Fibroblast of skin of right biceps (primary cell): ENCODE results near the gene DHX16.

Experiments used
- DNase-seq: peaks from one replicate; pipeline ENCODE4 v3.0.0-alpha.2; 2013

Gene DHX16

DNA sequence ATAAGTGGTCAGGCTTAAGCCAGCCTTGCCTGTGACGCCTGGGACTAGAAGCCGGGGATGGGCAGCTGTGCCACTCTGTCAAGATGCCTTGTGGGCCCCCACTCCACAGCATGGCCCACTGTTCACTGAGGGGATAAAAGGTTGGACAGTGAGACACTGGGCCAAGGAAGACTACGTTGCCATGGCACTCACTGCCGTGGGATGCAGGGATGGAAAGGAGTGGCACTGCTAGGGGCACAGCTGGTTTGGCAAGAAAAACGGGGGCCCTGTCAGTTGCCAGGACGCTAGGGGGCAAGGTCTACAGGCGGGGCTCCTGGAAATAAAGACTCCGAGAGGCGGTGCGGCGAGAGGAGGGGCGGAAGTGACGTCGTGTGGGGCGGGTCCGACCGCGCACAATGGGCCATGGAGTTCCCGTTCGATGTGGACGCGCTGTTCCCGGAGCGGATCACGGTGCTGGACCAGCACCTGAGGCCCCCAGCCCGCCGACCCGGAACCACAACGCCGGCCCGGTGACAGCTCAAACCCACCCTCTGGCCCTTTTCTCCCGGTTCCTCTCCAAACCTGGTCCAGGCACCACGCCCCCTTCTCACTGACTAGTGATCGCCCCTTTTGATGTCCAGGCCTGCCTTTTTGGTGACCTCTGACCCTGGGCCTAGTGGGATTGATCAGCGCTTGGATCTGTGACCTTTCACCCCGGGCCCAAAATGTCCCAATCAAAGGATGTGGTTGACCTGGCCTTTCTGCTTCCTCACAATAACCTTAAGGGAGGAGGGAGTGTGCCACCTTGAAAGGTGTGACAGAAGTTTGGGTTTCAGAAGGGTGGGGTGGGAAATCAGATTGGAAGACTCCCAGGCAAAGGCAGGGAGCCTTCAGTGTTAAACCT is 46.1 kb downstream of the DHX16 start, which contains the start of gene ATAT1:
Gene ATAT1 (plus strand): TSS at position 391 of the 883 bp plus-strand sequence.
- peak; percentile 79 for DNase-seq

DNA sequence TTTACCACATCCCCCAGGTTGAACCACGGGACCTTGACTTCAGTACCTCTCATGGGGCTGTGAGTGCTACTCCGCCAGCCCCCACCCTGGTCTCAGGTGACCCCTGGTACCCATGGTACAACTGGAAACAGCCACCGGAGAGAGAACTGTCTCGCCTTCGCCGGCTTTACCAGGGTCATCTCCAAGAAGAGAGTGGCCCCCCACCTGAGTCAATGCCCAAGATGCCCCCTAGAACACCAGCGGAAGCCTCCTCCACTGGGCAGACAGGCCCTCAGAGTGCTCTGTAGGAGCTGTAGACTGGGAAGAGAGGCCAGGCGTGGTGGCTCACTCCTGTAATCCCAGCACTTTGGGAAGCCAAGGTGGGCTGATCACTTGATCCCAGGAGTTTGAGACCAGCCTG is 47.3 kb downstream of the DHX16 start:
- DNase-seq = no peak

DNA sequence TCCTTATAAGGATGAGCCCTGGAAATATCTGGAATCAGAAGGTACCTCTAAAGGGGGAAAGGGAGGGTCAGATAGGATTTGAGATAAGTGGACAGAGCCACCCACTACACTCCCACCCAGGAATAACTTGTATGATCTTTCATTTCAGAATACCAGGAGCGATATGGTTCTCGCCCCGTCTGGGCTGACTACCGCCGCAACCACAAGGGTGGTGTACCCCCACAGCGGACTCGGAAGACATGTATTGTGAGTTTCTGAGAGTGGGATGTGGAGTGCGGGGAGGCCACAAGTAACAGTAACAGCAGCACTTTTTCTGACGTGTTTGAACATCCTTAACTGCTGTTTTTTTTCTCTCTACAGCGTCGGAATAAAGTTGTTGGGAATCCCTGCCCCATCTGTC is 53.2 kb downstream of the DHX16 start:
- DNase-seq = no peak

DNA sequence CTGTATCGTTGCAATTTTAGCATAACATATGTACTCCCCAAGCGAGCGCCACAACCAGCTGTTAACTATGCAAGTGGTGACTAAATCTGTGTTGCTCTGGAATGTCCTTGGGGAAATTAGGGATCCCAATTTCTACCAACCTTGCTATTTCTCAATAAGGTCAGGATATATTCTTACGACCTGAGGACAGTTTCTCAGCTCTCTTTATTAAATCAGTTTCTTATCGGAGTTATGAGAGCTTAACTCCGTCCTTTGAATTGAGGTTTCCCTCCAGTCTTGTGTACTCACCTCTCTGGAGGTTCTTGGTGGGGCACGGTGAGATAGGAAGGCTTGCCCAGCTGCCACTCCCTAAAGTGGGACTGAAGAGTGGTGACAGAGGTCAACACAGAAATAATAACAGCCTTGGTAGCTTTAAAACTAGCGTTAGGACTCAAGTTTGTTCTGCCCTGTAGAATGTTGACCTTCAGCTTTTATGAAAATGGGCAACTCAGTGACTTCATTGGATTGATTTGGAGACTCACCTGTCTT is 54.5 kb downstream of the DHX16 start:
- peak; percentile 31 for DNase-seq

DNA sequence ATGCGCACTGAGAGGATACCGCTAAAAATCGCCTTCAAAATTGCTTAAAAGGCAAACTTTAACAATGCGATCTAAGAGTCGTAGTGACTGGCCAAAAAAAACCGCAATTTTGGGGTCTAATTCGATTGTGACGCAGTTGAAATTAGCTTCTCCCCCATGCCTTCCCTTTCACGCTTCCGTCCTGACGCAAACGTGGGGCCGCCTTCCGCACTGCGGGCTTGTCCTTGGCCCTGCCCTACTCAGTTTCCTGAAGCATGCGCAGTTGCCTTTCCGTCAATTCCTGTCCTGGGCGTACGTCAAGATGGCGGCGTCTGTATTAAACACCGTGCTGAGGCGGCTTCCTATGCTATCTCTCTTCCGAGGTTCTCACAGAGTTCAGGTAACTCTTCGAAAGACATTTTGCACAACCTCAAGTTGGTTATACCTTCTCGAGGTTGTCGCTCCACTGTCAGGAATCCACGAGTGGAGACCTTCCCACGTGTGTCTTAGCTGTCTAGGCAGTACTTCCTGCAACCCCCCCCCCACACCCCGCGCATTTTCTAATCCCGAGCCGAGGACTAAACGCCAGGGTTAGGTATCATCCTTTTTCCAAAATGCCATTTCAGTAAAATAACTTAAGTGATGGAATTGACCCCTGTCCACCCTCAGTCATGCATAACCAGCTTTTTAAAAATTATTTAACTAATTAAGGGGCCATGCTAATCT is 55.1 kb downstream of the DHX16 start, which contains the start of gene MRPS18B:
Gene MRPS18B (plus strand): TSS at position 276 of the 705 bp plus-strand sequence. CDS start 26 bp downstream, at position 302.
- peak; percentile 98 for DNase-seq

DNA sequence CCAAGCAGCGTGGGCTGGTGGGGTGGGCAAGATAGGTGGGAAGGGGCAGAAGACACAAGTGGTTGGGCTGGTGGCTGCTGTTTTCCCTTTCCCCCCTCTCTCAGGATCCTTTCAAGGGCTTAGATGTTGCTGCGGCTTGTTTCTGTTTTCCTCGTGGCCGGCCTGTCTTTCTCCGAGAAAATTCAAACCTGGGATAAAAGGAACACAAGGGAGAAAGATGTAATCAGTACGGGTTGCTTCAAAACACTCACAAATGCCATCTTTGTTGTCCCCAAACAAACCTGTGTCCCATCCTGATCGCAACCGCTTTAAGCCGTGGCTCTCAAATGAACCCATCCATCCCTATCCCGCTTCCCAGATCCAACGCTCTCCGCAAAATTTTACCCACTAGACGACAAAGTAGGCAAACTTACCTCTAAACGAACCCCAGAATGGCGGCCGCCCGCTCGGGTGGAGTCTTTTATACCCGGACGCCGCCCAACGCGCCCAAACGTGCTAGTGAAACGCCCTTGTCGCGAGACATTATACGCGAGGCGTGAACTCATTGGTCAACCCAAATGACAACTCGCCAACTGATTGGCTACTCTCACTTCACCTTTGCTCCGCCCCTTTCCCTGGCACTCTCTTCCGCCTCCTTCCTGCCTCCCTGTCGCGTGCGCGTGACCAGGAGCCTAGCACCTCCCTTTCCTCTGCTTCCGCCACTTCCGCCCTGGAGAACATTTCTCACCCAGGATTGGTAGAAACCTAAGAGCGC is 55.8 kb downstream of the DHX16 start, which contains the start of gene PPP1R10:
Gene PPP1R10 (minus strand): TSS at position 433 of the 754 bp plus-strand sequence. CDS start 7,299 bp downstream, outside the sequence.
- DNase-seq = peak; percentile 100

DNA sequence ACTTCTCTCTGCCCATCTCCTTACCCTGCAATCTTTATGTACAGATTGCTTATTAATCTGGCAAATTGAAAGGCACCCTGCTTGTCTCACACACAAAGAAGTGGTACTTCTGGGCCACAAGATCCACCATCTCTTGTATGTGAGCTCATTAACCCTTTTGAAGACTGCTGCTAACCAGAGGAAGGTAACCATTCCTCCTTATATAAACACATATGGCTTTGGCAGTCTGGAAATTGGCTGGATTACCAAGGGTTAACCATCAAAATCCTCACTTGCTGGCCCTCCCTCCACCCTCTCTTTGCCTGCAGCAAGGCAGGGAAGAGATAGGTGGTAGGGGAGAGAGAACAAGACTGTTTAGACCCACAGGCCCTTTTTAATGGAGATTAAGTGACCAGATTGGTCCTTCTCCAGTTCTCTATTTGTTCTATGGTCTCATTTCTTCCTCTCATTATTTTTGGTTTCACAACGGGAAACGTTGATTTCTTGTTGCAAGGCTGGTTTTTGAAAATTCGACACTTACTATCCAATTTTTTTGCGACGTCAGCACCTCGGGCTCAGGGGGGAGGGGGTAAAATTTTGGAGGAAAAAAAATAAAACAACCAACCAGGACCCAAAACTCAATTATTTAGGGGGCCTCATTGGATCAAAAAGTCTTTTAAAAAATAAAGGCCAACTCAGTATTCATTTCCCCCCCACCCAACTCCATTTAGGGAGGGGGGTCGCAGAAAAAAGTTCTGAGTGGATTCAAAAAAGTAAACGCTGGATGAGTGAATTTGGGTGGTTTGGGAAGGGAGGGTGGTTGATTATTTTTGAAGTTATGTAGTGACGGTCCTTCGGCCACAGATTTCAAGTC is 56.6 kb downstream of the DHX16 start:
- peak; percentile 26 for DNase-seq

DNA sequence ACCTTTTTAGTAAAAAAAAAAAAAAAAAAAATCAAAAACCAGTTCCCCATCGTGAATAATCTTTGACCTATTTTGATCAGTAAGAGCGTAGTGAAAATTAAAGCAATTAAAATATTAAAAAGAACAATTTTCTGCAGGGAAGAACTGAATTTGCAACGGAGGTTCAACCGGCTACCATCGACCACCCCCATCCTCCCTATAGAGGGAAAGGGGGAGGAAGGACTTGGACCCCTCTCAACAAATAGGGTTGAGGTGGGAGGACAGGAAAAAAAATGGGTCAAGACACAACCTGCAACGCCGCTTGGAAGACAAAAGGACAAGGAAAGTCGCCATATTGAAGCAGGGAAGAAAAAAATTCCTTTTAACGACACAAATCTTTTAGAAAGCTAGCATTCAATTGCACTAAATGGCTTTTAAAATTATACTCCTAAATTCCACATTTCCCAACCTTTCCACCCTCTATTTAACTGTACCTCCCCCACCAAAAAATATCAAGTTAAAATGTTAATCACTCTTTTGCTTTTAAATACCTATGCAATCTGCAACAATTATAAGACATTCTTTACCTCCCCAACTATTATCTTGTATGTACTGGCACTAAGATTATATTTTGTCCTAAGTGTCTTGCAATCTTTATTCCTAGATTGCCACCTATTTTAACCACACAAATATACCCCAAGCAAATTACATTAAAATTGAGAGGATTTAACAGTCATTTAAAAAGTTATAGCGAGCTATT is 57.4 kb downstream of the DHX16 start:
- peak; percentile 94 for DNase-seq

DNA sequence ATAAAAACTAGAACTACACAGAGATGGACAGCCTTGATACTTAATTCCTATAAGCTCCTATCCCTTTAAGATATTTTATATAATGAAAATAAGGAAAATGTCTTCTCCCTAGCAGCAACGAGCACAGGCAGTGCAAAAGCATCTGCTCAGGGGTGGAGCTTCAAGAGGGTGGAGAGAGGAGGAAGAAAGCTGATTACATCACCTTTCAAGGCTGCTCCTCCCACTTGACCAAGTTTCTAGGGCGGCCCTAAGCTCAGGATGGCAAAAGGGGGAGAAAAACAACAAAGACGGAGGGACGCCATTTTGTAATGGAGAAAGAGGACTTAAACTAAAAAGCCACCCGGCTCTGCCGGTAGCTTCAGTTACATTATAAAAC is 58.0 kb downstream of the DHX16 start:
- peak; percentile 98 for DNase-seq

DNA sequence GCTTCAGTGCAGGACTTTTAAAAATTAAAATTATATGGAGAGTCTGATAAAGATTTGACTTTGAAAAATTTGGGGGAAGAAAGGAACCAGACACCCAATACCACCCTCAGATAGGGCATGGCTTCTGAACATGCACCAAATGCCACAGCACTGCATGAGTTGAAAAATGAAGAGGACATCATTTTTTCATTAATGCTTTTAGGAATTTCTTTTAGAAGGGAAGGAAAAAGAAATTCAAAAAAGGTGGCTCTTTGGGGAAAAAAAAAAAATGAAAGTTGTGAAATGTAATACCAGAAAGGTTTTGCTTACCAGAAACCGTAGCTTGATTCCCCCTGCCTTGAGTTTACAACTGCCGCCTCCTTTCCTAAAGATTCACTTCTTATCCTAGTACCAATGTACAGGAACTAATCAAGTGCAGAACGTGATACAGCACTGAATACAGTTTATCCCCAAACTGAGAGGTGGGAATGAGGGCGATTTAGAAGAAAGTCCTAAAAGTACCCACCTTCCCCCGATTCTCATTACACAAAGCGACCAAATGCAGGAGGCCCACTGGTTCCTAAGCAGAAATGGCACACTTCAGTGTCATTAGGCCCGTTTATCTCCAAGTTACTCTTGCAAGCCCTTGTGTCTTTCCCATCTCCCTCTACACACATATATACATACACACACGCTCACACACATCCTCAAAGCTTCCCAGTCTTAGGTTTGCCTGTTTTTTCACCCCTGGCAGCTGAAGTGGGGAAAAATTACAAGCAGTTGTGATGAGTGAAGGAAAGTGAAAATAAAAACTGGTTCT is 58.6 kb downstream of the DHX16 start:
- DNase-seq = no peak

DNA sequence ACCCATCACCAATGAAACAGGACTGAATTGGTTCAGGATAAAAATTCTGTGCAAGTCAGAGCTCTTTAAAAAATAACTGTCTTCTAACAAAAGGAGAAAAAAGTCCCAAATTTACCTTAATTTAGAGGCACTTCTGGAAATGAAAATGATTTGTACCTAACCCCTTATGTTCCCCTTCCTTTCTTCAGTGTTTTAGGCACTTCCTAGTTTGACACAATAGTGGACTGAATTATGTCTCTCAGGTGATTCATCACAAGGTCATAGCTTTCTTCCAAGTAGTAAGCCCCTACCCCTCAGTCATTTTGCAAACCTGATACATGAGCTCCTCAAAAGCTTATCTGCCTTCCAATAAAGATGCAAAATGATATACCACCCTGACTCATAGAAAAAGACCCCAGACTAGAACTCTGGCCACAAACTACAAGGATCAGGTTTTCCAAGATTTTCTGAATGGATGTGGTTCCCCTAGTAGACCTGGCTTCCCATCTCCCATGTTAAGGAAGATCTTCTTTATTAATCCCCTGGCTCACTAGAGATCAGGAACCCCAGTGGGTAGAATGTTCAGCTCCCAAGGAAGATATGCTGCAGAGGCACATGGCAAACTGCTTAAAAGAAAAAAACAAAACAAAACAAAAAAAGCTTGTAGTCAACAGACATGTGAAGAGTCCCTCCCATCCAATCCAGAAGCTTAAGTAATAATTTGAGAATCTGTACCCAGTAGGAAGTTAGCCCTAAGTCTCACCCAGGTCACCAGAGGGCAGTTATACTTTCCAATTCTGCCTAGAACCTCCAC is 59.4 kb downstream of the DHX16 start:
- peak; percentile 29 for DNase-seq

DNA sequence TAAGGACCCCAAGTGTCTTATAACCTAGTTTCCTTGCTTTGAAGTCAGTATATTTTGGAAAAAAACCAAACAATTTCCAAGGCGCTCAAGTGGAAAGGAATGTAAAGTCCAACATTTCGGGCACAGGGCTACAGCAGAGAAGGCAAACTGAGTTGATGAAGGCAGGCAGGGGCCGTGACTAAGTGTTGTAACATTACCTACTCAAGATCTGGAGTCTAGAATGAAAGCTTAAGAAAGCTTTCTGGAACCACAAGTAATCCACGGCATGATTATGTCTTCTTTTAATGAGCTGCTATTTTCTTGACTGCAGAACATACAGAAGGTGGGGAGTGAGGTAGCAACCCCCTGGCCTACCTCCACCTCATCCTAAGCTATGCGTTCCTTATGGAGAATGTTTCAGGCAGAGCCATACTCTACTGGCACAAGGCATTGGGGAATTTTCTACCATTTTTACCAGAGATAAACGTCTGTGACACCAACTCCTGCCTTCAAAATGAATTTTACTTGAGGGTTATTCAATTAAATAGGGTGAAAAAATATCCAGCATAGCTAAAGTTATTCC is 60.0 kb downstream of the DHX16 start:
- peak; percentile 59 for DNase-seq

DNA sequence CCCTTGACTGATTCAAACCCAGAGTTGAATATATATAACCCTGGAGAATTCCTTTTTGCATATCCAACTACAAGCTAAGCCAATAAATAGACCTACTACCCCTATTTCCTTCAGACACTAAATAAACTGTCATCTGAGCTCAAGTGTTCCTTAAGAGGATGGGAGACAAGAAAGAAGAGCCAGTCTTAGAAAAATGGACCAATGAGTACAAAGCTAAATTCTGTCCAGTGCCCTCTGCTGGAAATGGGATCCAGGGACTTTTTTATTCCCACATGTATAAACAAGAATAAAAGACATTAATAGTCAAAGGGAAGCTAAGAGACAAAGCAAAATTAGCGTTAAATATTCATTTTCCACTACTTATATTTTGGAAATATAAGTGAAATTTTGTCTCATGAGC is 60.6 kb downstream of the DHX16 start:
- peak; percentile 32 for DNase-seq

DNA sequence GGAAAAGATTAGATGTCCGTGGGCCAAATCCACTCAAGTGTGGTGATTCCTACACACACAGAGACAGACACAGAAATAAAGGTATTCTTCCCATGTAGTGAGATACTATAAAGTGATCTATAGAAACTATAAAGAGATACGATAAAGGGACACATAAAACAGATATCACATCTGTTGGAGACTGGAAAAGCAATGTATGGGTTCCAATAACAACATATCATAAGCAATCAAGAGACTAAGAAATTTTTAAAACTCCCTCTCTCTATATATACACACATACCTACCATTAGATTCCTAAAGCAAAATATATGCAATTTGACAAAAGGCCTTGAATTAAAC is 61.0 kb downstream of the DHX16 start:
- no peak for DNase-seq

DNA sequence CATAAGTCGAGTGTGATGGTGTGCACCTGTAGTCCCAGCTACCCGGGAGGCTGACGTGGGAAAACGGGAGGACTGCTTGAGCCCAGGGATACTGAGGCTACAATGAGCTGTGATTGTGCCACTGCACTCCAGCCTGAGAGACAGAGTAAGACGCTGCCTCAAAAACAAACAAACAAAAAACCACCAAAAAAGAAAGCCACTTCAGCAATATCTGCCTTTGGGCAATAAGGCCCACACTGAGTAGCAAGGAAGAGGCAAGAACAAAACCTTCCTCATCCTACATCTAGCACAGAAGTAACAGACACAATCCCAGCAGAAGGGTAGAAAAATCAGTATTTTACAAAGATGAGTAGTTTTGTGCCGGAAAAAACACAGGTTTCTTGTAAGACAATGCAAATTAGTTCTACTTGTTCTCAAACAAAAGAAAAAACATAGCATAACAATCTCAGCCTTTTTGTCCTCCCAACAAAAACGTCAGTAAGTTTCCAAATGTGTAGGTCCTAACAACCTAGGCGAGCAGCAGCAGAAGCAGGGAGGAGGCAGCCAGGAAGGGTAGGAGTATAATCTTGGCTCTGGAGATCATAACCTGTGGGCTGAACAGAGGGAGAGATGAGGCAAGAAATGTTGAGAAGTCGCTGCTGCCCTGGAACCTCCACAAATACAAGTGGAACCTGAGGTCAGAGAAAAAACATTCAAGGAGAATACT is 61.5 kb downstream of the DHX16 start:
- no peak for DNase-seq

DNA sequence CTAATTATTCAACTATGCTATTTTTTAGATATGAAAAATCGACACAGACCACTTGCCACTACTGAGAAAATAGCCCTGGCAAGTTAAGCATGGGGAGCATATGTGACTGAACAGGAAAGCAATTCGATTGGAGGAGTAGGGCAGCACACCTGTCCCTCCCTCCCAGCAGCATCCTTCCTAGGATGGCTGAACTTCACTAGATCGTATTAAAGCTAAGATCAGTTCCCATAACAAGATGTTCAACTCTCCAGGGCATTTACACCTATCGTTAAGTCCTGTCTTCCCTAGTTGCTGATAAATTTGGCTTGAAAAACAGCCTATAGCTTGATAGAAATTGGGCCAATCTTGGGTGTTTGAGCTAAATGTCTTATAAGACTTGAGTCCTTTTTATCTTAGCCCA is 62.7 kb downstream of the DHX16 start:
- DNase-seq = no peak

DNA sequence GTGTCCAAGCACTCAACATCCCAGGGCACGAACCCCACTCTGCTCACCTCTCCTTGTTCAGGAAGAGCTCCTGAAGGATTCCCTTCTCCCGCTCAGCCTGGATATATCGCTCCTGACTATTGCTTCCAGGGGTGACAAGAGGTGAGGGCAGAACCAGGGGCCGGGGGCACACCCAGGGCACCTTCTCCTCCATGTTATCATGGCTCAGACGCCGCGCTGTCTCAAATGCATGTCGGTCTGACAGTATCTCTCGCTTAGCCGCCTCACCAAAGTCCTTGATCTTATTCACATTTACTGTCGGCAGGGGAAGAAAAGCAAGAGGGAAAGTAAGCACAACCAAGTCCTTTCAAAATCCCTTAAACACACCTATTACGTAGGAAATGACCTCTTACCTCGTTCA is 68.8 kb downstream of the DHX16 start:
- DNase-seq = no peak
